SK-N-SH (cell line): ENCODE results near the gene TDRD5. TPM values are rescaled to one million over a fixed set of nuclear protein-coding genes. Genes with fewer than 3 reads are reported as not detected.

Source experiments
- CTCF ChIA-PET: fragments of 300-600, 350-600 bp; formaldehyde crosslinking; extraction: SDS; loops from one replicate; lab custom pipeline; 2021; lab: Yijun Ruan, JAX
- POLR2A ChIA-PET: fragments of 350-600 bp; sonication (Branson Sonifier 250); formaldehyde crosslinking; extraction: SDS; loops from one replicate; lab custom pipeline; 2020; ENCODE audit warnings: antibody characterized with exemption, inconsistent platforms; lab: Yijun Ruan, JAX
- DNase-seq: peaks from one replicate; pipeline ENCODE4 v3.0.0; 2012
- H2AFZ ChIP-seq: fragments of 200-600 bp; sonication (generic); 2 replicates; pipeline ENCODE4 v1.8.1; 2016; ENCODE audit warnings: antibody characterized with exemption, mild to moderate bottlenecking, low read depth
- H3F3A ChIP-seq: fragments of 200-600 bp; sonication (generic); replicated peaks from 2 replicates; pipeline ENCODE3; 2016; ENCODE audit warnings: antibody characterized with exemption, mild to moderate bottlenecking; ENCODE audit not compliant: insufficient read depth
- H3K27ac ChIP-seq, 2 experiments: fragments of 200-500 bp in 1 of 2; fragments of 200-600 bp in 1 of 2; sonication (Bioruptor generic) in 1 of 2; sonication (generic), shearing (Covaris generic) in 1 of 2; 2 replicates each; pipeline versions ENCODE4 v1.5.1 to v1.6.1; 2014 to 2016; ENCODE audit warnings: low read depth in 2 of 2, inconsistent platforms in 1 of 2, low read length in 1 of 2, mild to moderate bottlenecking in 1 of 2, mixed read lengths in 1 of 2
- H3K27me3 ChIP-seq: fragments of 200-600 bp; sonication (generic), shearing (Covaris generic); 2 replicates; pipeline ENCODE4 v1.6.1; 2016; ENCODE audit warnings: mixed run types; ENCODE audit not compliant: insufficient read depth
- H3K36me3 ChIP-seq, 2 experiments: fragments of 200-500 bp in 1 of 2; fragments of 200-600 bp in 1 of 2; sonication (Bioruptor generic) in 1 of 2; sonication (generic) in 1 of 2; replicated peaks in 1 of 2; 2 replicates each; pipeline versions ENCODE3 to v1.5.1; 2014 to 2016; ENCODE audit warnings: low read length in 1 of 2, mild to moderate bottlenecking in 1 of 2; ENCODE audit not compliant: insufficient read depth in 2 of 2, control insufficient read depth in 1 of 2
- H3K4me1 ChIP-seq, 2 experiments: fragments of 200-500 bp in 1 of 2; fragments of 200-600 bp in 1 of 2; sonication (Bioruptor generic) in 1 of 2; sonication (generic), shearing (Covaris generic) in 1 of 2; 2 replicates each; pipeline versions ENCODE4 v1.5.1 to v1.6.1; 2014 to 2016; ENCODE audit warnings: low read depth in 1 of 2, low read length in 1 of 2, mixed run types in 1 of 2; ENCODE audit not compliant: insufficient read depth in 2 of 2, control insufficient read depth in 1 of 2
- H3K4me2 ChIP-seq: fragments of 200-600 bp; sonication (generic), shearing (Covaris generic); 2 replicates; pipeline ENCODE4 v1.6.1; 2017; ENCODE audit warnings: mixed run types
- H3K4me3 ChIP-seq, 2 experiments: fragments of 200-500 bp in 1 of 2; fragments of 200-600 bp in 1 of 2; sonication (Bioruptor generic) in 1 of 2; sonication (generic), shearing (Covaris generic) in 1 of 2; 2 replicates each; pipeline versions ENCODE4 v1.5.1 to v1.8.1; 2014 to 2016; ENCODE audit warnings: low read depth in 2 of 2, inconsistent platforms in 1 of 2, low read length in 1 of 2, mild to moderate bottlenecking in 1 of 2, mixed read lengths in 1 of 2, moderate library complexity in 1 of 2
- H3K79me2 ChIP-seq: fragments of 200-600 bp; sonication (generic); 2 replicates; pipeline ENCODE4 v1.8.1; 2017; ENCODE audit warnings: mild to moderate bottlenecking; ENCODE audit not compliant: insufficient read depth
- H3K9ac ChIP-seq: fragments of 200-600 bp; sonication (generic); 2 replicates; pipeline ENCODE4 v1.6.1; 2017; ENCODE audit warnings: mixed run types
- H3K9me2 ChIP-seq: fragments of 200-600 bp; sonication (generic); 2 replicates; pipeline ENCODE4 v1.6.1; 2017; ENCODE audit warnings: mixed run types
- H3K9me3 ChIP-seq: fragments of 200-600 bp; sonication (generic); 2 replicates; pipeline ENCODE4 v1.6.1; 2017; ENCODE audit warnings: mixed run types, mild to moderate bottlenecking, moderate library complexity
- H4K20me1 ChIP-seq: fragments of 200-600 bp; sonication (generic); 2 replicates; pipeline ENCODE4 v1.6.1; 2017; ENCODE audit warnings: mild to moderate bottlenecking, mixed run types; ENCODE audit not compliant: insufficient read depth
- CHD2 ChIP-seq: fragments of 150-350 bp; IDR thresholded peaks from 2 replicates; pipeline ENCODE4 v1.6.1; 2018; ENCODE audit warnings: low read length; ENCODE audit not compliant: partially characterized antibody
- CTCF ChIP-seq: fragments of 200-600 bp; sonication (generic); IDR thresholded peaks from 2 replicates; pipeline ENCODE4 v1.6.1; 2017; ENCODE audit warnings: antibody characterized with exemption, mild to moderate bottlenecking, moderate library complexity
- EZH2phosphoT487 ChIP-seq: fragments of 200-600 bp; sonication (generic); IDR thresholded peaks from 2 replicates; pipeline ENCODE4 v1.6.1; 2017; ENCODE audit warnings: low read depth, mixed run types, mild to moderate bottlenecking, antibody characterized with exemption, moderate library complexity, borderline replicate concordance
- FOXJ3 ChIP-seq: sonication (generic); formaldehyde crosslinking; IDR thresholded peaks from 2 replicates; pipeline ENCODE4 v1.5.1; 2020; ENCODE audit warnings: mild to moderate bottlenecking, missing genetic modification reagents
- IRF3 ChIP-seq: fragments of 150-350 bp; IDR thresholded peaks from 2 replicates; pipeline ENCODE4 v1.6.1; 2016; ENCODE audit warnings: mild to moderate bottlenecking, low read depth, low read length
- MEF2A ChIP-seq: IDR thresholded peaks from 2 replicates; pipeline ENCODE4 v1.4.0; 2012; ENCODE audit warnings: low read depth, borderline replicate concordance
- NRF1 ChIP-seq: IDR thresholded peaks from 2 replicates; pipeline ENCODE4 v1.6.1; 2012; ENCODE audit warnings: low read depth, mild to moderate bottlenecking, low read length
- PBX3 ChIP-seq: IDR thresholded peaks from 2 replicates; pipeline ENCODE4; 2012
- RFX5 ChIP-seq: IDR thresholded peaks from 2 replicates; pipeline ENCODE4 v1.6.1; 2012; ENCODE audit warnings: mild to moderate bottlenecking, improper control_type of control experiment, low read length
- SIN3A ChIP-seq: IDR thresholded peaks from 2 replicates; pipeline ENCODE4 v1.6.1; 2012; ENCODE audit warnings: low read depth, mild to moderate bottlenecking, low read length, moderate library complexity, borderline replicate concordance
- SMC3 ChIP-seq: IDR thresholded peaks from 2 replicates; pipeline ENCODE4 v1.6.1; 2012; ENCODE audit warnings: low read depth, low read length, improper control_type of control experiment
- USF2 ChIP-seq: fragments of 150-350 bp; IDR thresholded peaks from 2 replicates; pipeline ENCODE4 v1.6.1; 2017; ENCODE audit warnings: antibody characterized with exemption, low read length, low read depth, borderline replicate concordance
- YY1 ChIP-seq: IDR thresholded peaks from 2 replicates; pipeline ENCODE4 v1.4.0; 2012; ENCODE audit warnings: low read depth, mild to moderate bottlenecking
- ZBTB33 ChIP-seq: IDR thresholded peaks from 2 replicates; pipeline ENCODE4 v1.4.0; 2012; ENCODE audit warnings: low read depth, borderline replicate concordance
- WGBS: methylation state at CpG from one replicate; pipeline ENCODE4 v1.1.6; 2017; ENCODE audit warnings: low lambda C conversion rate; 5-methylcytosine and 5-hydroxymethylcytosine counted together
- polyA plus RNA-seq, 3 experiments: library from polyadenylated mRNA; depleted of rRNA; stranded (reverse); fragments of >200 nt; gene quantifications; 2 replicates each; pipeline ENCODE4 v1.2.3, GENCODE V29; 2012

Gene TDRD5
- polyA plus RNA-seq, 1 of the 3 experiments (the other 2 are of a cell fraction): not detected

- H3K79me2 ChIP-seq: no peaks in the 10 kb centered on the region
- H3K4me2 ChIP-seq: no peak overlapping the region
- DNase-seq: no peak
- TF ChIP-seq CTCF (no peak), MEF2A (no peak), SMC3 (no peak), IRF3 (no peak), PBX3 (no peak), EZH2phosphoT487 (no peak), NRF1 (no peak), ZBTB33 (no peak), CHD2 (no peak), YY1 (no peak), SIN3A (no peak), USF2 (no peak), RFX5 (no peak), FOXJ3 (no peak)
- no peak overlapping the region for H3K9ac ChIP-seq
- peaks cover 15% of the 10 kb centered on the region for H3K27me3 ChIP-seq
- H3K4me3 ChIP-seq: no peak overlapping the region
- H3K9me3 ChIP-seq: no peaks in the 10 kb centered on the region
- H3K9me2 ChIP-seq: no peaks in the 10 kb centered on the region
- H2AFZ ChIP-seq: no peak overlapping the region
- no peaks in the 10 kb centered on the region for H4K20me1 ChIP-seq
- H3F3A ChIP-seq: no peaks in the 10 kb centered on the region
- H3K27ac ChIP-seq: no peak overlapping the region
- POLR2A ChIA-PET: no interaction called here
- no peaks in the 10 kb centered on the region; a peak in 1 of 4 replicates for H3K4me1 ChIP-seq
- WGBS: 39% methylated on average over 5 of the region's 5 CpGs
- H3K36me3 ChIP-seq: no peaks in the 10 kb centered on the region
- CTCF ChIA-PET: interaction anchor here (1.5 kb wide), 1 partner anchor 10 kb away, joined by 7 read pairs; no protein-coding TSS in a partner anchor
These were observed 15.1 kb upstream of the TDRD5 start for GRCh38 chr1:179576509-179576908.
